ENCODE data around the gene SLC39A11.

SLC39A11 gene

DNA sequence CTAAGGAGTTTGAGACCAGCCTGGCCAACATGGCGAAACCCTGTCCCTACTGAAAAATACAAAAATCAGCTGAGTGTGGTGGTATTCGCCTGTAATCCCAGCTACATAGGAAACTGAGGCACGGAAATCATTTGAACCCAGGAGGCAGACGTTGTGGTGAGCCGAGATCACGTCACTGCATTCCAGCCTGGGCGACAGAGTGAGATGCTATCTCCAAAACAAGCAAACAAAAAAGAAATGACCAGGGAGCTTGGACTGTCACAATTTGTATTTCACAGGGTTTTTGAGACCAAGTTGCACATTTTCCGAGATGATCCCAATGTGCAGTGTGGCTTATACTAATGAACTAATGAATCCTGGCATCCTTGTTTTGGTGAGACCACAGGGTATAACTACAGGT, 156.5 kb downstream of the SLC39A11 start:
- no peak for DNase-seq
- H3K36me3 ChIP-seq (replicated peaks) = no peaks in the 10 kb centered on the region
- no peak for TF ChIP-seq CTCF (IDR thresholded peaks at IDR 0.05; ENCODE audit: low read depth, low read length, missing control alignments)
- in situ Hi-C loops (cut with HindIII; ENCODE audit: low pct_ligation_motif_present, low sequenced_read_pairs) = no loop called here
- H3K27me3 ChIP-seq (replicated peaks) = no peaks in the 10 kb centered on the region
- no peak overlapping the region for H3K4me3 ChIP-seq (ENCODE audit: low read depth, low read length)
- no peak overlapping the region for H3K27ac ChIP-seq

- Histone ChIP-seq H3K27ac (no peak overlapping the region), H3K27me3 (replicated peaks) (no peaks in the 10 kb centered on the region), H3K4me3 (ENCODE audit: low read depth, low read length) (no peak overlapping the region), H3K36me3 (replicated peaks) (no peaks in the 10 kb centered on the region)
- DNase-seq = no peak
- in situ Hi-C loops (cut with HindIII; ENCODE audit: low pct_ligation_motif_present, low sequenced_read_pairs) = no loop called here
- TF ChIP-seq CTCF (IDR thresholded peaks at IDR 0.05; ENCODE audit: low read depth, low read length, missing control alignments) = no peak
These were observed 157.6 kb downstream of the SLC39A11 start for GRCh38 chr17:72934927-72935326.

DNA sequence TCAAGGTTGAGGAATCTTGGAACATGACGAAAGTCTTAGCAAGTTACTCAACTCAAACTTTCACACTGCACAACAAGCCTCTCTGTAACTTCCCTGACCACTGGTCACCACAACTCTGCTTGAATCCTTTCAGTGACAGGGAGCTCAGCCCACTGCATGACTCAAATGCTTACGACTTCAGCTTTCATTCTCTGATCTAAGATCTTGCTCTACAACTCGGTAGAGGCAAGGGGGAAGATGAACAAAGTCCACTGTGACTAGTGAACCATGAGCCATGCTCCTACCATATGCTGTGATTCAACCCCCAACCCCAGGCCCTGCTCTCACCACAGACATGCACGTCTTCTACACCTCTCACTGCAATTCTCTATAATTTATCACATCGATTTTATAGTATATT, 160.9 kb downstream of the SLC39A11 start:
- no peak for TF ChIP-seq CTCF (IDR thresholded peaks at IDR 0.05; ENCODE audit: low read depth, low read length, missing control alignments)
- in situ Hi-C loops (cut with HindIII; ENCODE audit: low pct_ligation_motif_present, low sequenced_read_pairs) = no loop called here
- Histone ChIP-seq H3K36me3 (replicated peaks) (no peaks in the 10 kb centered on the region), H3K4me3 (ENCODE audit: low read depth, low read length) (no peak overlapping the region), H3K27me3 (replicated peaks) (no peaks in the 10 kb centered on the region), H3K27ac (no peak overlapping the region)
- no peak for DNase-seq

GRCh38 chr17:72931163-72931562, 161.3 kb downstream of the SLC39A11 start:
- H3K27me3 ChIP-seq (replicated peaks) = no peaks in the 10 kb centered on the region
- no peak for DNase-seq
- no peaks in the 10 kb centered on the region for H3K36me3 ChIP-seq (replicated peaks)
- H3K4me3 ChIP-seq (ENCODE audit: low read depth, low read length) = no peak overlapping the region
- no peak overlapping the region for H3K27ac ChIP-seq
- no peak for TF ChIP-seq CTCF (IDR thresholded peaks at IDR 0.05; ENCODE audit: low read depth, low read length, missing control alignments)
- in situ Hi-C loops (cut with HindIII; ENCODE audit: low pct_ligation_motif_present, low sequenced_read_pairs) = no loop called here

DNA sequence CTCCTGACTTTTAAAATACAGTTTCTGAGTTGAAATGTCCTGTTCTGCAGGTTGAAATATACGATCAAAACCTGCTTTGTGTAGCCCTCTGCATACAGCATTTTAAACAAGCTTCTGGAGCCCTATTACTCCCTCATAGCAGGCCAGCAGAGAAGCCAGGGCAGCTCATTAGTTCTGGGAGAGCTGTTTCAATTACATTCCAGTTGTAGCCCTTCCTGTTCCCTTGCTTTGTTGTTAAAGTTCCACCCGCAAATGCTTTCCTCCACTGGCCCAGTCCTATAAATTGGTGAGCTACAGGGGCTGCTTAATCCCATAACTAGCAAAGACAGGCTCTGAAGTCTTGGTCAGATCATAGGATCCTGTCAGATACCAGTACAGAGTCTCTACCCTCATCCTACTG, 162.5 kb downstream of the SLC39A11 start:
- H3K27ac ChIP-seq = no peak overlapping the region
- no peak for TF ChIP-seq CTCF (IDR thresholded peaks at IDR 0.05; ENCODE audit: low read depth, low read length, missing control alignments)
- H3K27me3 ChIP-seq (replicated peaks) = no peaks in the 10 kb centered on the region
- in situ Hi-C loops (cut with HindIII; ENCODE audit: low pct_ligation_motif_present, low sequenced_read_pairs) = no loop called here
- no peaks in the 10 kb centered on the region for H3K36me3 ChIP-seq (replicated peaks)
- DNase-seq = no peak
- no peak overlapping the region for H3K4me3 ChIP-seq (ENCODE audit: low read depth, low read length)

DNA sequence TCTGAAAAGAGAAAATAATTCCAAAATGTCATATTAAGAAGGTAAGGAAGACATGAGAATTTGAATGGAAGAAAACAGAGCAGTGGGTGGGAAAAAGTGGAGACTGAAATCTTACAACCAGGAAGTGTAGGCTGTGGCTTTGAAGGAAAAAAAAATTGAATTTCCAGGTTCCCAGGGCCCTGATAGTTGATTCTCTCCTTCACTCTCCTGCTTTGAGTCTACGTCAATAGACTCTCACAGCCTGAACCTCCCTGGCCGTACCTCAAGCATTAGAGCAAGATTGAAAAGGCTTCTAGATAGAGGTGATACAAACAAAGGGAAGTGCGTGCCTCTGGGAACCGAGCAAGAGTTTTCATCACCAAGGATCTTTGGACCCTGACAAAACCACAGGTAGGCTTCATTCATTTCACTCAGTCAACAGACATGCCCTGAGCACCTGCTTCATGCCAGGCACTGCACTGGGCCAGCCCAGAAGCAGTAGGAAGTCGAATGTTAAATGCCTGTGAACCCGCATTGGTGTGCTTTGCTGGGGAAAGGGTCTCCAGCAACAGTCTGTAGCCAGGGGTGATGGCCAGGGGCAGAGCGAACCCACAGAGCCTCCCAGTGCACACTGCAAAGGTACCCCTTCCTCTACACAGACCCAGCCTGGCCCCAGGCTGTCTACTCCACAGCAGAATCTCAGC, 163.9 kb downstream of the SLC39A11 start:
- H3K27ac ChIP-seq = no peak overlapping the region
- in situ Hi-C loops (cut with HindIII; ENCODE audit: low pct_ligation_motif_present, low sequenced_read_pairs) = no loop called here
- no peak for TF ChIP-seq CTCF (IDR thresholded peaks at IDR 0.05; ENCODE audit: low read depth, low read length, missing control alignments)
- no peak overlapping the region for H3K4me3 ChIP-seq (ENCODE audit: low read depth, low read length)
- no peaks in the 10 kb centered on the region for H3K27me3 ChIP-seq (replicated peaks)
- DNase-seq = no peak
- H3K36me3 ChIP-seq (replicated peaks) = no peaks in the 10 kb centered on the region
